Subcutaneous preadipocyte (primary cell): ENCODE data around the gene ERGIC2. TPM values are rescaled to one million over a fixed set of nuclear protein-coding genes. Genes with fewer than 3 reads are reported as not detected.

Source experiments
- total RNA-seq: library from RNA; depleted of rRNA; stranded (reverse); fragments of >200 nt; gene quantifications from 2 replicates; pipeline ENCODE4 v1.2.3, GENCODE V29; 2012

The ERGIC2 gene, protein sequence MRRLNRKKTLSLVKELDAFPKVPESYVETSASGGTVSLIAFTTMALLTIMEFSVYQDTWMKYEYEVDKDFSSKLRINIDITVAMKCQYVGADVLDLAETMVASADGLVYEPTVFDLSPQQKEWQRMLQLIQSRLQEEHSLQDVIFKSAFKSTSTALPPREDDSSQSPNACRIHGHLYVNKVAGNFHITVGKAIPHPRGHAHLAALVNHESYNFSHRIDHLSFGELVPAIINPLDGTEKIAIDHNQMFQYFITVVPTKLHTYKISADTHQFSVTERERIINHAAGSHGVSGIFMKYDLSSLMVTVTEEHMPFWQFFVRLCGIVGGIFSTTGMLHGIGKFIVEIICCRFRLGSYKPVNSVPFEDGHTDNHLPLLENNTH
- 45.2 and 64.1 TPM in 2 replicates for total RNA-seq

DNA sequence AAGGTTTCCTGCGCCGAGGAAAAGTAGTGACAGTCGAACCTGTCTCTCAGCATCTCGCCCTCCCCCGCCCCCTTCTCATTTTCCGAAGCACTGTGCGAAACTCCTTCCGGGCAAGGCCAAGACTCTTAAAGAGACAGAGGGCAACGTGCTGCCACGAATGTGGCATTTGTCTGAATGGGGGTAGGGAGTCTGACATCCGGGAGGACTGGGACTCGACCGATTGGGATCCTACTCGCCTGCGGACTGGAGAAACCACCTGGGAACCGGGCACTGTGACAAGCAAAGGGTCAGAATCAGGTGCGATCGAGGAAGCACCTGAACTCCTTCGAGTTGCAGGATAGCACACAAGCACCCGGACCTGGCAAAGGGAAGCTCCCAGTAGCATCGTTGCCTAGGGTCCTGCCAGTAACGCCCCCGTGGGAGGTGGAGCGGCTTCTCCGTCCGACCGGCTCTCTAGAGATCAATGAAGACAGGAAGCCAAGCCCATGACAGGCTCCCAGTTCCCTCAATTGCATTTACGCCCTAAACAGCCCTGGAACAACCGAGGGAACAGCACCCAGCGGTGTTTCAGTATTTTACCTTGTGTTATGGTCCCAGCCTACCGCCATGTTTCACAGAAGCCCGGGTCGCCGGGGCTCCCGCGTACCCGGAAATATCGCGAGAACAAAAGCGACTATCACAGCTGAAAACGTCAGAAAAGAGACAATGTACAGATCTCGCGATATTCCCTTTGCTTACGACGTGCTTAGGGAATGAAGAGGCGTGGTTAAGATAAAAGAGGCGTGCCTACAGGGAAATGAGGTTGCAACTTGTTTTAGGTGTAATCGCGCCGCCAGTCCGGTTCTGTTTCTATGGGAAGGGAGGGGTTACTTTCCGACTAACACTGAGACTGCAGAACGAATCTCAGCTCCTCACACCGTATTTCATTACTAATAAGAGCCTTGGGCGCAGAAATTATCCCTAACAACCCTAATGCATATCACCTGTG, at the start of gene ERGIC2:
Gene ERGIC2, minus strand, starts transcription at position 637 of the 988 bp plus-strand sequence. CDS start 9,539 bp downstream, outside the sequence.

Other genes with a start within 250 kb of the ERGIC2 start
- 27.6 and 29.9 TPM in 2 replicates for gene FAR2, start 231.9 kb downstream of the ERGIC2 start, total RNA-seq
- 0.37 and 0.98 TPM in 2 replicates for gene OVCH1, start 116.5 kb upstream of the ERGIC2 start, total RNA-seq